Right atrium auricular region (tissue), 2 donors: Measurements from ENCODE around the gene NOS1AP. TPM values are rescaled to one million over a fixed set of nuclear protein-coding genes. Genes with fewer than 3 reads are reported as not detected.

Source experiments
- DNase-seq: peaks from one replicate; pipeline ENCODE4 v3.0.0-alpha.2; 2019; ENCODE audit warnings: low spot score
- H3K27ac ChIP-seq, 2 donors: fragments of 200-600 bp; sonication (generic); 1 replicate in 1 of 2; 2 replicates in 1 of 2; pipeline ENCODE4 v1.5.1; 2016 to 2019
- H3K27me3 ChIP-seq, 2 donors: fragments of 200-600 bp; sonication (generic); one replicate each; pipeline versions ENCODE4 v1.5.1 to v1.6.0; 2017 to 2019
- H3K36me3 ChIP-seq: fragments of 200-600 bp; sonication (generic); one replicate; pipeline ENCODE4 v1.5.1; 2016
- H3K4me1 ChIP-seq, 2 donors: fragments of 200-600 bp; sonication (generic); one replicate each; pipeline versions ENCODE4 v1.5.1 to v1.6.0; 2017 to 2019
- H3K4me3 ChIP-seq, 2 donors: fragments of 200-600 bp; sonication (generic); 1 replicate in 1 of 2; 2 replicates in 1 of 2; pipeline ENCODE4 v1.5.1; 2017 to 2019; ENCODE audit warnings: mild to moderate bottlenecking in 1 of 2, moderate library complexity in 1 of 2
- H3K9me3 ChIP-seq, 2 donors: fragments of 200-600 bp; sonication (generic); one replicate each; pipeline ENCODE4 v1.5.1; 2019
- CTCF ChIP-seq, 2 donors: fragments of 200-600 bp; sonication (generic); IDR thresholded peaks; one replicate each; pipeline ENCODE4 v1.5.1; 2019; ENCODE audit warnings: antibody characterized with exemption in 2 of 2
- total RNA-seq, 2 donors: library from RNA; depleted of rRNA; stranded (reverse); fragments of >200 nt; gene quantifications; one replicate each; pipeline ENCODE4 v1.1.0, GENCODE V29; 2016

The NOS1AP gene
- total RNA-seq, 2 donors from 2014 or later = 2.2 to 2.4 TPM

GRCh38 chr1:162158624-162159271, 89.3 kb downstream of the NOS1AP start:
- Histone ChIP-seq H3K27me3 (no peaks in the 10 kb centered on the region), H3K4me1 (no peaks in the 10 kb centered on the region)
- TF ChIP-seq CTCF (IDR thresholded peaks at IDR 0.05) = no peak

DNA sequence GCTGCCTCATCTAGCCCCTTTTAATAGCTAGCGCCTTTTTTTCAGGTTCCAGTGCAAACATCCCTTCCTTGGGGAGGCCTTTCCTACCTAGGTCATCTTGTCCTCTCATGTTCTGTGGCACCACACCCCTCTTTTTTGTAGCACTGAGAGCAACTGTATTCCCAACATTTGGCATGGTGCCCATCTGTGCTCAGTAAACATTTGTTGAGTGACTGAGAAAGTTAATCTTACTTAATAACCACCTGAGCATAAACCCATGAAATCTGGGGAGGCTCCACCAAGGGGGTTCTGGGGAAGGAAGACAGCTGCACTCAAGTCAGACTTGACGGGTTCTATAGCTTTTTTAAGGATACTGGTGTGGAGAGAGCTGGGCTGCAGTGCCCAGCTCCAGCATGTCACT, 90.0 kb downstream of the NOS1AP start:
- H3K27ac ChIP-seq = no peak overlapping the region
- no peaks in the 10 kb centered on the region for H3K9me3 ChIP-seq
- no peaks in the 10 kb centered on the region for H3K4me1 ChIP-seq
- H3K4me3 ChIP-seq = no peak overlapping the region
- H3K27me3 ChIP-seq = no peaks in the 10 kb centered on the region
- TF ChIP-seq CTCF (IDR thresholded peaks at IDR 0.05) = no peak
- DNase-seq = no peak
- no peaks in the 10 kb centered on the region for H3K36me3 ChIP-seq

More at GRCh38 chr1:162158624-162159271, 89.3 kb downstream of the NOS1AP start:
- no peaks in the 10 kb centered on the region for H3K9me3 ChIP-seq
- no peak overlapping the region for H3K4me3 ChIP-seq
- H3K27ac ChIP-seq = no peak overlapping the region
- no peaks in the 10 kb centered on the region for H3K36me3 ChIP-seq
- DNase-seq = no peak

DNA sequence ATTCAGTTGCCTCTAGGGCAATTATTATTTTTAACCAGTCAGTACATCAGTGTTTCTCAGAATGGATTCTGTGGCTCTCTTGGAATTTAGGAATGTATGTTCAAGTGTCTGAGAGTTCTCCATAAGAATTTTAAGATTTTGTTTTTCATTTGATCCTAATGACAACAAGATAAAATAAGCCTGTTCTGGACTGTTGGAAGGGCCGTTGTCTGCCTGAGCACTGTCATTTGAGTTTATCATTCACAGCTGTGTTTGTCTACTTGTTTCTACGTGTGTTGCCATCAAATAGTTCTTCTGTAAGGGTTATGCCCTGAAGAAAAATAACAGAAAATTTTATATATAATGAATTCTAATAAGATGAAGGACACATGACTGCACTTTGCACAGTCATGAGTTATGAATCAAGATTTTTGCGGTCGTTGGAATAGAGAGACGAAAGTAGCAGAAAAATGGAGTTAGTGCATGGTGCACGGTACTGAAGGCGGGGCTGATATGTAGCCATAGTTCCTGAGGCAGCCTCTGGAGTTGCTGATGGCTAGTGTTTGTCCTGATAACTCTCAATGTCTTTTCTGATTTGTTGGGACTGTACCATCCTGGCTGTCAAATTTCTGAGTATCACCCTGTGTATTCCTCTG, 92.5 kb downstream of the NOS1AP start:
- no peaks in the 10 kb centered on the region for H3K27me3 ChIP-seq
- no peaks in the 10 kb centered on the region for H3K4me1 ChIP-seq
- DNase-seq = no peak
- no peaks in the 10 kb centered on the region for H3K36me3 ChIP-seq
- no peak overlapping the region for H3K27ac ChIP-seq
- TF ChIP-seq CTCF (IDR thresholded peaks at IDR 0.05) = no peak
- no peak overlapping the region for H3K4me3 ChIP-seq
- H3K9me3 ChIP-seq = no peaks in the 10 kb centered on the region

GRCh38 chr1:162165528-162165927, 96.0 kb downstream of the NOS1AP start:
- Histone ChIP-seq H3K27ac (no peak overlapping the region), H3K27me3 (no peaks in the 10 kb centered on the region), H3K4me1 (peaks cover 0 to 9% of the 10 kb centered on the region in 2 donors), H3K4me3 (no peak overlapping the region), H3K9me3 (no peaks in the 10 kb centered on the region), H3K36me3 (no peaks in the 10 kb centered on the region)
- no peak for DNase-seq
- no peak for TF ChIP-seq CTCF (IDR thresholded peaks at IDR 0.05)

DNA sequence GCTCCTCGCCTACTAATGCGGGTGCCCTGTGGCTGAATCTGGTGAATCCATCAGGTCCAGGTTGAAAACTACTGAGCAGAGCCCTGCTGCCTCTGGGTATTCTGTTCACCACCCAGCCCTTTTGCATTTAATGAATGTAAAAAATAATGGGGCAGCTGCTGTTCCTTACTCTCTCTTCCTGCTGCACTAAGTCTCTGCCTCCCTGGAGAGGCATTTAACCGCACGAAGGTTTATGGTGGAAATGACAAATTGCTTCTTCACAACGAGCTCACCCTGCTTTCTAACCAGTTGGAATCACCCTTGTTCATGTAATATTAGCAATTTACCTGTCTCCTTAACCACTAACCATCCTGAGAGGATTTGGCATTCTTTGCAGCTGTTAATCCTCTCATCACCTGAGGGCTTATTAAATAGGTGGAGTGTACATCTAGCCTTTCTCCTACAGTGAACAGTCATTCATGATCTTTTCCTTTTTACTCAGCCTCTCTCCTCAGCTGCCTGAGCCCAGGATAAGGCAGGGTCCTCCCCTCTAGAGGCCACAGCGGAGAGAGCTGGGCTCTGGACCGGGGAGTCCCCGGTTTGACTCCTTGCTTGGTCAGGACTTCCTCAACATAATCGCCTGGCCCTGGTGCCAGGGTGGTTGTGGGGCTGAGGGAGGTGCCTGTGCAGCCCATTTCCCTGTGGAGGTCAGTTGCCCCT, 97.6 kb downstream of the NOS1AP start:
- Histone ChIP-seq H3K4me1 (peaks cover 0 to 9% of the 10 kb centered on the region in 2 donors), H3K36me3 (no peaks in the 10 kb centered on the region), H3K27me3 (no peaks in the 10 kb centered on the region), H3K9me3 (no peaks in the 10 kb centered on the region), H3K4me3 (no peak overlapping the region), H3K27ac (no peak overlapping the region)
- no peak for TF ChIP-seq CTCF (IDR thresholded peaks at IDR 0.05)
- no peak for DNase-seq
